NCI-H82 (cell line): Measurements from ENCODE around the gene RPS6KC1.
"Not testable (repeated sequence)": the region's sequence is repeated elsewhere in the genome, so short reads cannot be mapped to it uniquely, and the experiment has no call there.

Source experiments
- DNase-seq: peaks from one replicate; lab custom pipeline; 2025; lab: John Stamatoyannopoulos, UW

RPS6KC1 gene

DNA sequence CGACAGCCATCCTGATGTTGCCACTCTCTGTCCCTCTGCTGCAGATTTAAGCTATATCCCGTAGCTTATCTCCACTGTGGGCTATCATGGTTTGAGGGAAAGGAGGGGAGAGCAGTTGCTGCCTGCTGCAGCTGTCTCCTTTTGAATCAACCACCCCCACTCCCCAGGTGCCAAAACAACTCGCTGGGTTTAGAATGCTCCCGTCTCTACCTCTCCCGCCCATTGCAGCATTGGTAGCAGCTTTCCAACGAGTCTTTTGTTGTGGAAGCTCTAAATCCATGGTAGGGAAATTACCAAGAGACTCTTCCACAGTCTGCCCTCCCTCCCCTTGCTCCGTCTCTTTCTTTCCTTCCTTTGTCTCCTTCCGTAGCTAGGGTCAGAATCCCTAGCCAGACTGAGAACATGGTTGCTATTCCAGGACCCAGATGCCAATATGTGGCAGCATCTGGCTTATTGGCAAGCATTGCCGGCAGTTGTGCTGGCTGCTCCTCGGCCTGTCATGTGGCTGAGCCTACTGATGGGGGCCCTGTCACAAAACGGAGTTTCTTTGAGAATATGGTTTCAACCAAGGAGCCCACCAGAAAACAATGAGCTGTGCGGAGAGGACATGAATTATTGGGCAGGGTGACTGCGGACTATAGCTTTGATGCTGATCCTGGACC lies 230.7 kb downstream of the RPS6KC1 start:
- DNase-seq = no peak

DNA sequence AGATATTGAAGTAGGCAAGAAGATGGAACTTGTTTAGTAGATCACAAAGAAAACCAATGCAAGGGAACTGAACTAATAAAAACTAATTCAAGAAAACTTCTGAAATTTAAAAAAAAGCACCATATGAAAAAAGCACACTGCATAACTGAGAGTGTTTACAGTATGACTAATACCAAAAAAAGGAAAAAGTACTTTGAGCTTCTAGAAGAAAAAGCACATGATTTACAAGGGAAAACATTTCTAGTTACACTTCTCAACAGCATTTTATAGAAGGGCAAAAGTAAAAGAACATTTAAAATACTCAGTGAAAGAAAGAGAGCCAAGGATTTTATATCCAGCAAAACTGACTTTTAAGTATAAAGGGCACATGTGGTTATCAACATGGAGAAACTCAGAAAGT lies 233.6 kb downstream of the RPS6KC1 start:
- DNase-seq = no peak

DNA sequence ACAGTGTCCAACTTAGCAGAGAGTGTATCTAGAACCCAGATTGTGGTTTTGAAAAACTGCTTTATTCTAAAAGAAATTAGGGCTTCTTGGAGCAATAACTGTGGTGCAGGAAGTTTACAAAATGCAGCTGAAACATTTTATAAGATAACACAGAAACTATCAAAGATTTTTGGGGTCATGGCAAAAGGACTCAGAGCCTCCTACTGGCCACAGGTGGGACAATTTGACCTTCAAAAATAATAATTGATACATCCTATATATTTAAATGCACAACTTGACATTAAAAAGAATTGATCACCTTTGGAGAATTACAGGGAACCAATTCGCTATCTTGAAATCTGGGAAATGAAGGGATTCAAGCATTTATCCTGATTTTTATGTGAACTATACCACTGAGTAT lies 235.2 kb downstream of the RPS6KC1 start:
- DNase-seq = no peak

DNA sequence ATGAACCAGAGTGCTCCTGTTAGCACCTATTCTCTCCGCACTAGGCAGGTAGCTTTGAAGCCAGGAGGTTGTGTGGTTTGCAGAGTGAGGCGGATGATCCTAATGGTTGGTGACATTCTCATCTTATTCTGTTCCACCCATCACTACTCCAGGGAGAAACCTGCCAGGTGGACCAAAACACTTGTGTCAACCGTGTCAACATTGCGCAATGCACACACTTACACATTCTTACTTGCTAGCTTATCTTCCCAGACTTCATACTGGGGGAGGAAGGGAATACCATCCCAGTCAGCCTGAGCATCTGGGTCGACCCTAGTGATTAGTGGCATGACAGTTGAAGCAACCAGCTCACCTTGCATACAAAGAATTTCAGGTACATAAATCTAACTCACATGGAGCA lies 236.9 kb downstream of the RPS6KC1 start:
- no peak for DNase-seq

DNA sequence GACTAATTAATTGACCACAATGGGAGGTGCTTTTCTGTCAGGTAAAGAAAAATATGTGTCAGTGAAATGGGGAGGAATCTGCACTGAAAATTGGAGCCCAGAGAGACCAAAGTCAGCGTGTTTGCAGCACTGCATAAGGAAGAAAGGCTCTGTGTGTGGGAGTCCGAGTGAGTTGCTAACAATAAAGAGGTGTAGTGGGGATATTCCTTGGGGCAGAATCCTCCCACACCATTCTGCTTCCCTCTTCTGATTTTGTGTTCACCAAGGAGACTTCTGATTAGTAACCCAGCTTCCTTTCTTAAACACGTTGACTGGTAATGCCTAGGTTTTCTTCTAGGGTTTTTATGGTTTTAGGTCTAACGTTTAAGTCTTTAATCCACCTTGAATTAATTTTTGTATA lies 240.5 kb downstream of the RPS6KC1 start:
- no peak for DNase-seq

DNA sequence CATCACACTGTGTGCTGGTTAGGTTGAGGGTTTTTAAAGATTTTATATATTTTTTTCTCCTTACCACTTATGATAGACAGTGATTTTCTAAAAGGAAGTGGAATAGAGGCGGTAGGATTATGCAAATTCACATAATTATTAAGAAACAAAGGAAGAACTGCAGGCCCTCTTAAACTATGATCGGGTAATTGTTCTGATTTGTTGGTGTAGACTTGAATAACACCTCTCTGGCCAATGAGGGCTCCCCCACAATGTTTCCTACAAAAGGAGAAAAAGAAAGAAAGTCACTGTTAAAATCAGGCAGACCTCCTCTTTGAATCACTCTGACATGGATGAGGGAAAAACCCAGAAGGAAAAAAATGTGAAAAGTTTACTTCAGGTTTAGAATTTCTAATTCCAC lies 241.6 kb downstream of the RPS6KC1 start:
- no peak for DNase-seq

DNA sequence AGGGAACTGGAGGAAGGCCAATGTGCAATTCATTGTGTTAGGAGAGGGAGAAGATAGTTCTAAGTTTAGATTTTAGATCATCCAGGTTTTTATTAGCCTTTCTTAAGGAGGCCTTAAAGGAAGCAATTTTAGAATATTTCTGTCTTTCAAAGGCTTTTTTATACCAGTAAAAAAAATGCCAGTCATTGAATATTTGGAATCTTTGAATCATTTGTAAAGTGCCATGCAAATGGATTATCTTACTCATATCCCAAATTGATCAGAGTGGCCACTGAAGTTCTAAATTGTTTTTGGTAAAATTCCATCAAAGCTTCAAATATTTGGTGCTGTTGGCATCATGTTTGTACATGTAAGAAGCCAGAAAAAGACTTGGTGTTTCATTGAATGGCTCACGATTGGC lies 244.8 kb downstream of the RPS6KC1 start:
- DNase-seq = no peak

DNA sequence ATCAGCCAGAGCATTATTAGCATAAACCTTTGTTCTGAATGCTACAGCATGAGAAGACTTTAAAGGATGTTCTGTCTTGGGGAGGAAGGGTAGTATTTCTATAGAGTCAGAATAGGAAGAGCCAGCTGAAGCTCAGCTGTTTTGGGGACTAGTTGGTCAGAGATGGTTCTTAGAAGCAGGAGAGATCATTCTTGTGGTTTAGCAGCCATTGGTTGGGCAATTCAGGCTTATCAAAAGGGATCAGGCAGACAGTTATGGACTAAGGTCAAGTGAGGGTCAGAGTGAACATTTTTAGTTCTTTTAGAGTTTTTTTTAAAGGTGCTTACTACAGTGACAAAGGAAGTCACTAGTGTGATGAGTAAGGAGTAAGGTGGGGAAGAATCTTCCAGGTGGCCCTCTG lies 245.5 kb downstream of the RPS6KC1 start:
- DNase-seq = no peak

DNA sequence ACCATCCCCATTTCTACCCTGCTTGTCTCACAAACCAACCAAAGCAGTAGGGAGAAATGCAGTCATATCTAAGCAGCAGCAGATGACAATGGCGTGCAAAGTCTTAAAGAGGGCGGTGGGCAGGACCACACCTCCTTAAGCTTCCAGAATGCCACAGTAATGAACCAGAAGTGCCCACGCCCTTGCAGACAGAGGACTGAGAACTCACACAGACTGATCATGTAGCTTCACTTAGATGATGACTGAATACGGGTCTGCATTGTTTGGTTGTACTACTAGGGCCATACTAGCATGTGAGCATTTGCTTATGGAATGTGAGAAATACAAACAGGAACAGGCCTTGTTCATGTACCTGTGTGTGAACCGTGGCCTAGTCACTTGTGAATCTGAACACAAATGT lies 246.0 kb downstream of the RPS6KC1 start:
- no peak for DNase-seq

DNA sequence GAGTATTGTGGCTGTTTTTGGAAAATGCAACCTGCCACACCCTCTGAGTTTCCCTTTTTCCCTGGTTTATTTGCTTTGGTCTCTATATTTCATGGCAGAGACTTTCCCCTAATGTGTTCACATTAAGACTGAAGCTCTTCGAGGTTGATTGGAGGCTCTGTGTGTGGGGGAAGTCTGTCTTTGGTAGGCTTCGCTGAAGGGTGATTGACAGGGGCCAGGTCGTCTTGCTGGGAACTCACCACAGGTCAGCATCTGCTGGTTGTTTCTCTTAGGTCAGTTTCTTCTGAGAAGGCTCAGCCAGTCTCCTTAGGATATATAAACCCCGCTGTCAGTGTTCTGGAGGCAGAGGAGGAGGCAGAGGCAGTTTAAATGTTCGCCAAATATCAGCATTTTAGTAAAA lies 249.4 kb downstream of the RPS6KC1 start:
- DNase-seq = no peak

DNA sequence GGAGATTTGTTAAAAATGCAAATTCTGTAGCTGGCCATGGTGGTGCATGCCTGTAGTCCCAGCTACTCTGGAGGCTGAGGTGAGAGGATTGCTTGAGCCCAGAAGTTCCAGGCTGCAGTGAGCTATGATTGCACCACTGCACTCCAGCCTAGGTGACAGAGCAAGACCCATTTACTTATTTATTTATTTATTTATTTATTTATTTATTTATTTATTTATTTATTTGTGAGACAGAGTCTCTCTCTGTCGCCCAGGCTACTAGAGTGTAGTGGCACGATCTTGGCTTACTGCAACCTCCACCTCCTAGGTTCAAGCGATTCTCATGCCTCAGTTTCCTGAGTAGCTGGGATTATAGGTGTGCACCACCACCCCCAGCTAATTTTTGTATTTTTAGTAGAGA lies 250.5 kb downstream of the RPS6KC1 start:
- not testable (repeated sequence) for DNase-seq

DNA sequence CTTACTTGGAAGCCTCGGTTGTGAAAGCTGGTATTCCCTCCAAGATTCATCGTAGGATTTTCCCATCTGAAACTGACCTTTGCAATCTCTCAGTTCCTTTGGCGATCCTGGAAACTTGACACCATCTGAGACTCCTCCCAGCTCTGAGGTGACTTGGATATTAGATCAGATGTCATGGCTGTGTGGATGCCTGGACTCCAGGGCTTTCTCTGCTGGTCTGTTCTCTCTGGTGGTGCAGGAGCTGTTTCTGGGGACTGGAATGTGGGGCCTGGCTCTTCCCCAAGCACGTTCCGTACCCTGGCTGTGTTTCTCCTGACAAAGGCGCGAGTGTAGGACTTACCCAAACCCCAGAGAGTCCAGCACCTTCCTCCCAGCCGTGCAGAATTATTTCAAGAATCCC lies 252.2 kb downstream of the RPS6KC1 start:
- no peak for DNase-seq

DNA sequence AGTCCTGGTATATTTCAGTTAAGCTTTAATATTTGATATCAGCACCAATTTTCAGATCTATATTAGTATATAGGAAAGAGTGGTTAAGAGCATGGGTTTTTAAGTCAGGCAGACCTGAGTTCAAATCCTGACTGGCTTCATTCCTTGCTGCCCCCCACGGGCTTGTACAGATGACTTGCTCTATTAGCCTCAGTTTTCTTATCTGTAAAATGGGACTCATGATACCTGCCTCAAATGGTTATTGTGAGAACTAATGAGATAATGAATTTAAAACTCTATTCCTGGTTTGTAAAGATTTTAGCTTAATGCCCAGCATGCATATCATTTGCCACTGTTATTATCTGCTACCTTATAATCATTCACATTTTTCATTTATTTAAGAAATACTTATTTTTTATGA lies 264.5 kb downstream of the RPS6KC1 start:
- DNase-seq = no peak

DNA sequence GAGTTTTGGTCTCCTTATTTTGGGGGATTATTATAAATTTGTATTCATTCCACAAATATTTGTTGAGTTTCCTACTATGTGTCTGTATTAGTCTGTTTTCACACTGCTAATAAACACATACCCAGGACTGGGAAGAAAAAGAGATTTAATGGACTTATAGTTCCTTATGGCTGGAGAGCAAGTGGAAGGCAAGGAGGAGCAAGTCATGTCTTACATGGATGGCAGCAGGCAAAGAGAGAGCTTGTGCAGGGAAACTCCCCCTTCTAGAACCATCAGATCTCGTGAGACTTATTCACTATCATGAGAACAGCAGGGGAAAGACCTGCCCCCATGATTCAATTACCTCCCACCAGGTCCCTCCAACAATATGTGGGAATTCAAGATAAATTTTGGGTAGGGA lies 267.4 kb downstream of the RPS6KC1 start:
- not testable (repeated sequence) for DNase-seq

DNA sequence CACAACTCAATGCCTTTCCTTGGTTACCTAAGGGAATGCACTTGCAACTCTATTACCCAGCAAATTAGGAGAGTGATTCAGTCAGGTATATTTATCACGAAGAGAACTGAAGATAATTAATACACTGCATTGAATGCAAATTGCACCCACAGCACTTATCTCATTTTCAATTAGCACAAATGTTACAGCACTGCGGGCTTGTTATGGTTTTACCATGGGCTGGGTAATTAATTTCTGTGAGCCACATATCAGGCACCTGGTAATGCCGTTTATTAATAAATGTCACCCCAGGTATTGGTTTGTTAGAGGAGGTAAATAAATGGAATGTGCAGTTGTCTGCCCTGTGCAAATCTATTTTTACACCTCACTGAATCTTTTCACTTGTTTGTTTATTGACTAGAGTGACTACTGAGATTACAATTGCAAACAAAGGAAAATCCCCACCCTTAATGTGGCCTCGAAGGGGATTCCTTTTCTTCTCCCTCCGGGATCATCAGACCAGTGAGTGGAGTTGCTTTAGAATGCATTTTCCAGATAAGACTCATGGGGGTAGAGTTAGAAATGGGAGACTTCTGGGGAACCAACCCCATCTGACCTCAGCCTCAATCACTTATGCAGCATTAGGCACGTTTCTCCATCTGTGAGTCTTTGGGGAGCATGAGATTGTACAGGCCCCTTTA lies 269.3 kb downstream of the RPS6KC1 start:
- no peak for DNase-seq
